Stimulated activated CD8-positive, alpha-beta memory T cell treated with anti-CD3 and anti-CD28 coated beads, Interleukin-12 subunit alpha, Interleukin-12 subunit beta, amount 100 ng/mL, for 1 hour (primary cell): ENCODE measurements around the gene RDX.

Experiments
- DNase-seq: peaks from one replicate; pipeline ENCODE4 v3.0.0-alpha.2; 2020; ENCODE audit warnings: low read depth

The RDX gene

GRCh38 chr11:110130642-110131238, 165.7 kb downstream of the RDX start:
- DNase-seq, result no peak

GRCh38 chr11:110128161-110128560, 168.3 kb downstream of the RDX start:
- no peak for DNase-seq

- no peak for DNase-seq
Measured at GRCh38 chr11:110126936-110127335, 169.5 kb downstream of the RDX start.

- no peak for DNase-seq
Measured at GRCh38 chr11:110125632-110126031, 170.8 kb downstream of the RDX start.
